HG02763 (cell line): ENCODE measurements around the gene AURKAIP1.

Experiments
- ATAC-seq: cut with Tn5 transposase; IDR thresholded peaks from one replicate; pipeline ENCODE4 v1.9.1; 2021; ENCODE audit warnings: mild to moderate bottlenecking, moderate library complexity; ENCODE audit not compliant: unreplicated experiment

Gene AURKAIP1

DNA sequence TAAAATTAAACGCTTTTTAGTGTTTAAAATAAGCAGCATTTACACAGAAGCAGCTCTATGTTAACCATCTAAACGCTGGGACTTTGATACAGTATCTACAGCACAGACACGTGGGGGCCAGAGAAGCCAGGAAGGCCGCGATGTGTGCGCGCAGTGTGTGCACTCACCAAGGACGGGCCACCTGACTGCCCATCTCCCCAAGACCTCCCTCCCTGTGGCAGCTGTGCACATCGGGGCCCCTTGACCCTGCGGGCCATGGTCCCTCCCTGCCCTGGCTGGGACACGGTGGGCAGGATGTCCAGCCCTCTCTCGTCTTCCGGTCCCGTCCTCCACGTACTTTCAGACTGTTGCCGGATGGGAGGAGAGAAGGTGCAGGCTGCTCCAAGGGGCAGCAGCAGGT lies 39.7 kb downstream of the AURKAIP1 start:
- ATAC-seq = no peak

DNA sequence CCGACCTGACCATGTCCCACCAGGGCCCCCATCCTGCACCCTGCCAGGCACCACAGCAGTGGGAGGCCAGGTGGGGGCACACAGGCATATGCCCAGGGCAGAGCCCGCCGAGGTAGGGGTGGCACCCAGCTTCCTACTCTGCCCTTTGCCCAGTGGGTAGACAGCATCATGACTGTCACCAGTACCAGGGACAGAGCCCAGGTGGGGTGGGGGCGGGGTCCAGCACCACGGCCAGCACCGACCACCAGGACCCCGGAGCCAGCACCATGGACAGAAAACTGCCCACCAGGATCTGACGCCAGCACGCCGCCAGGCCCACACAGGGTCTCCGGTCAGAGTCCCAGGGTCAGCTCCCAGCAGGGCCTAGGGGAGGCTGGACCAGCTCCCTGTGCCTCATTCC lies 40.2 kb downstream of the AURKAIP1 start:
- no peak for ATAC-seq

- ATAC-seq = no peak
Observed at GRCh38 chr1:1333551-1334241, 41.3 kb downstream of the AURKAIP1 start.

- no peak for ATAC-seq
Observed at GRCh38 chr1:1332774-1333480, 42.1 kb downstream of the AURKAIP1 start.

GRCh38 chr1:1332031-1332755 lies 42.8 kb downstream of the AURKAIP1 start:
- ATAC-seq = no peak

DNA sequence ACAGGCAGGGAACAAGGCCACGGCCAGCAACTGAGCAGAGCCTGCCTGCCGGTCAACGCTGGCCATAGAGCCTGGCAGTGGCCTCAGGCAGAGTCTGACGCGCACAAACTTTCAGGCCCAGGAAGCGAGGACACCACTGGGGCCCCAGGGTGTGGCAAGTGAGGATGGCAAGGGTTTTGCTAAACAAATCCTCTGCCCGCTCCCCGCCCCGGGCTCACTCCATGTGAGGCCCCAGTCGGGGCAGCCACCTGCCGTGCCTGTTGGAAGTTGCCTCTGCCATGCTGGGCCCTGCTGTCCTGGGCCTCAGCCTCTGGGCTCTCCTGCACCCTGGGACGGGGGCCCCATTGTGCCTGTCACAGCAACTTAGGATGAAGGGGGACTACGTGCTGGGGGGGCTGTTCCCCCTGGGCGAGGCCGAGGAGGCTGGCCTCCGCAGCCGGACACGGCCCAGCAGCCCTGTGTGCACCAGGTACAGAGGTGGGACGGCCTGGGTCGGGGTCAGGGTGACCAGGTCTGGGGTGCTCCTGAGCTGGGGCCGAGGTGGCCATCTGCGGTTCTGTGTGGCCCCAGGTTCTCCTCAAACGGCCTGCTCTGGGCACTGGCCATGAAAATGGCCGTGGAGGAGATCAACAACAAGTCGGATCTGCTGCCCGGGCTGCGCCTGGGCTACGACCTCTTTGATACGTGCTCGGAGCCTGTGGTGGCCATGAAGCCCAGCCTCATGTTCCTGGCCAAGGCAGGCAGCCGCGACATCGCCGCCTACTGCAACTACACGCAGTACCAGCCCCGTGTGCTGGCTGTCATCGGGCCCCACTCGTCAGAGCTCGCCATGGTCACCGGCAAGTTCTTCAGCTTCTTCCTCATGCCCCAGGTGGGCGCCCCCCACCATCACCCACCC lies 43.7 kb downstream of the AURKAIP1 start, which contains the start of gene TAS1R3:
TSS of gene TAS1R3 (plus strand) at position 213 of the 898 bp plus-strand sequence. CDS start at position 279, 66 bp downstream.
- ATAC-seq = no peak

DNA sequence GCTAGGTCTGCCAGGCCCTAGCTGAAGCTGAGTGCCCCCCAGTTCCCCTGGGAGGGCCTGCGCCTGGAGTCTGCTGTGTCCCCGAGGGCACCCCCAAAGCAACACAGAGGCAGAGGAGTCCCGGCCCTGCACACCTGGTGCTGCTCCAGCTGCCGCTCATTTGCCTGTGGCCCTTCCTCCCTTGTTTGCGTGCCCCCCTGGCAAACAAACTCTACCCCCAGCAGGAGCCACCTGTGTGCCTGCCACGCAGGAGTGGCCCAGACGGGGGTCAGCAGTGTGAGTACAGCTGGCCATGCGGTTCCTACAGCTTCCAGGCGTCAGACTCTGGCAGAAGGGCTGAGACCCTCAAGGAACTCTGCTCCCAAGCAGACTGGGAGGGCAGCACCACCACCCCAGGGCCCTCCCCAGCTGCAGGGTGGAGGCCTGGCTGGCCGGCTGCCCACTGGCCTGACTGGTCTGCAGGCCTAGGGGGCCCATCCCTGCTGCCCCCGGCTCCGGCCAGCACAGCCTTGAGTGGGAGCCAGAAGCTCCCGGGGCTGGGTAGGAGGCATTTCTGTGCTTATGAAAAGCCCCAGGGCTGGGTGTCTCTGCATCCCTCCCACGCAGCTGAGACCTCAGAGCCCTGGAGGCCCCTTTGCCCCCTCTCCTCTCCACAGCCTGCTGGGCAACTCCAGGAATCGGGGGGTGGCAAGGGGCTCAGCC lies 44.5 kb downstream of the AURKAIP1 start:
- ATAC-seq = no peak

GRCh38 chr1:1329304-1330210 lies 45.5 kb downstream of the AURKAIP1 start:
- ATAC-seq = no peak

- no peak for ATAC-seq
Observed at GRCh38 chr1:1328254-1328653, 46.8 kb downstream of the AURKAIP1 start.

- ATAC-seq = no peak
Observed at GRCh38 chr1:1327291-1327690, 47.7 kb downstream of the AURKAIP1 start.

DNA sequence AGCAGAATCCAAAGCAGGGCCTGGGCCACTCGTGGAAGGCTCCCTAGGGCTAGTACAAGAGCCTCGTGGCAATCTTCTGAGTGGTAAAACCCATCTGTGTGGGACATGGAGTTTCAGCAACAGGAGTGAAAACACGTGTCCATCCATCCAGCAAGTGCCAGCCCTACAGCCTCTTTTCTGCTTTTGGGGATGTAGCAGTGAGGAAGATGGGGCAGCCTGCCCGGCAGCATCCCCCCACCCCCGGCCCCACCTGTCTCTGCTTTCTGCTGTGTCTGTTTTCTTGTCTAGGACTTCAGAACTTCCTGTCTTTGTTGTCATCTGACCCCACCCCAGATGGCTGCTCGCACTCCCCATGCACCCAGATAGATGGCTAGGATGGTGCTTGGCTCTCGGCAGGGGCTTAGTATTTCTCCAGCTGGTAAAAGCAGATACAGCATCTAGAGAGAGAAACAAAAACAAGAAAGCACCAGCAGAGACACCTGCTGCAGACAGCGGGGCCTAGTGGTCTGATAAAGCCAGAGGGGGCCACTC lies 48.9 kb downstream of the AURKAIP1 start:
- no peak for ATAC-seq

- ATAC-seq = no peak
Observed at GRCh38 chr1:1325288-1326074, 49.5 kb downstream of the AURKAIP1 start.

DNA sequence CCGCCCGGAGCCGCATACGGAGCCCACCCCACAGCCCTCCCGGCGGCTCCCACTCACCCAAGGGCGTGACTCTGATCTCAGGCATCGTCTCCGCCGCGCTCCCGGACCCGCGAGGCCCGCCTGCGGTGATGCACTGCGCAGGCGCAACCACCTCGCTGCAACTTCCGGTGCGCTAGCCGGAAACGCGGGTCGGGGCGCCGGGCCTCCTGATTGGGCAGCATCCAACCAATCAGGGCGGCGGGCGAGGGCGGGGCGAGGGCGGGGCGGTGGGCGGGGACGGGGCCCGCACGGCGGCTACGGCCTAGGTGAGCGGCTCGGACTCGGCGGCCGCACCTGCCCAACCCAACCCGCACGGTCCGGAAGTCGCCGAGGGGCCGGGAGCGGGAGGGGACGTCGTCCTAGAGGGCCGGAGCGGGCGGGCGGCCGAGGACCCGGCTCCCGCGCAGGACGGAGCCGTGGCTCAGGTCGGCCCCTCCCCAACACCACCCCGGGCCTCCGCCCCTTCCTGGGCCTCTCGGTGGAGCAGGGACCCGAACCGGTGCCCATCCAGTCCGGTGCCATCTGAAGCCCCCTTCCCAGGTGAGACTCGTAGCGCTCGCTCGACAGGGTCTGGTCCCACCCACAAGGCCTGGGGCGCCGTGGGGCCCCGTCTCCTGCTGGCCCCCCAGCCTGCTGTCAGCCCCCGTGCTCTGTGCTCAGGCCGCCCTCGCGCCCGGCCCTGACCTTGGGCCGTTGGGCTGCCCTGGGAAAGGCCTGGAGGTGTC lies 50.3 kb downstream of the AURKAIP1 start, which contains the start of the genes CPTP and INTS11:
TSS of gene CPTP (plus strand) at position 279 of the 764 bp plus-strand sequence. CDS start 2,109 bp downstream, outside the sequence.
TSS of gene INTS11 (minus strand) at position 137 of the 764 bp plus-strand sequence. CDS start at position 85, 52 bp downstream.
- ATAC-seq = peak; percentile 79

DNA sequence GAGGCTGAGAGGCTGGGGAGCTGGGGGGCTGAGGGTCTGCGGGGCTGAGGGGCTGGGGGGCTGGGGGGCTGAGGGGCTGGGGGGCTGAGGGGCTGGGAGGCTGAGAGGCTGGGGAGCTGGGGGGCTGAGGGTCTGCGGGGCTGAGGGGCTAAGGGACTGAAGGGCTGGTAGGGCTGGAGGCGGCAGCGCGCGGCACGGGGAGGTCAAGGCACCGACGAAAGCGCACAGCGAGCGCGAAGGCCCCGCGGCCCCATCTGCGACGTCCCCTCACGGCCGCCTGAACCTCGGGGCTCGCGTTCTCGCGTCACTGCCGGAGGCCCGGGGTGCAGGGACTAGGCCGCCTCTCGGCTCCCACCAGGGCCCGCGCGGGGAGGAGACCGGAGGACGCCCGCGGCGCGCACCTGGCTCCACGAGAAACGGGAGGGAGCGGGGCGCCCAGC lies 50.9 kb downstream of the AURKAIP1 start:
- no peak for ATAC-seq
